ENCODE measurements around the gene RGL1.

The RGL1 gene

DNA sequence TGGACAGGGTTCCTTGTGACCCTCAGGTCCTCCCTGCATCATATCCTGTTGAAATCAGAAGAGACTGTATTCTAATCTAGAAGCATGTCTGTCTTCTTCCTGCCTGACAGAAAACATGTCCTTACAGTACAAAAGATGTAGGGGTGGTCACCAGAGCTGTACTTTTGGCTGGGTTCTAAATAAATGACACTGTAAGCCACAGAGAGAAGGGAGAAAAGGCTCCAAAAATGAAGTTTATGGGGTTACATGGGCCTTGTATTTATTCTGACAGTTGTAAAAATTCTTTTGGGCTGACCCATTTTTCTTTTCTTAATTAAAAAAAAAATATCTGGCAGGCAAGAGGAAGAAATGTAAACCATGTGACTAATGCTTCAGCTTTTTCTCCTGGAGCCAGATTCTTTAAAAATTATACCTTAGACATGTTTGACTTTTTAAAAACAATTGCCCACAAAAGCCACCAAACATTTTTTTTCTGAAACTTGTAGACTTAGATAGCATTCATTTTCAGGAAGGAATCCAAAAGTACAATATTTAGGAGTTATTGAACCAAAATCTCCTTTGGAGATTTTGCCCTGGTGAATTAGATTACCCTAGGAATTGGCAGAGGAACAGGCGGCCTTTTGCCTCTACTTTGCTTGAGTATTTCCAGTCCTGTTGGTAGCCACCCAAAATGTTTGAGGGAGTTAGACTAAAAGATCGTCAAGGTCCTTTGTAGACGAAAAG, 17.1 kb downstream of the RGL1 start:
- DNase-seq (ENCODE audit: low read depth in 2 of 2) = no peak

- DNase-seq (ENCODE audit: low read depth in 2 of 2) = no peak
Measured at GRCh38 chr1:183824291-183824690, 19.4 kb downstream of the RGL1 start.

DNA sequence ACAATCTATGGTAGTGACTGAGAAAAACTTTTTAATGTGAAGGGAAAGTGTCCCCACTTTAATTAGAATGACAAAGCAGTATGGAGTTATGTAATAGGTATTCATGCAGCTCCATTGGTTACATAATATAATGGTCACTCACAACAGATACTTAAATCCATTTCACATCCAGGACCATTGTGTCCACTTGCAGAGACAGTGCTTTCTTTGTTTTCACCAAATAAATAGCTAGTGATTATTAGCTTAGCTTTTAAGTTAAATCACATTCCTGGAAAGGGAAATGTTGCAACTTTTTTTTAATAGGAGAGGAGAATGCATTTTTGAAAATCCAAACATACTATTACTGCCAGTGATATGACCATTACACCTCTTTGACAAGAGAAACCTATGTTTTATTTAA, 22.9 kb downstream of the RGL1 start:
- no peak for DNase-seq (ENCODE audit: low read depth in 2 of 2)

- no peak for DNase-seq (ENCODE audit: low read depth in 2 of 2)
Measured at GRCh38 chr1:183830389-183830788, 25.5 kb downstream of the RGL1 start.

DNA sequence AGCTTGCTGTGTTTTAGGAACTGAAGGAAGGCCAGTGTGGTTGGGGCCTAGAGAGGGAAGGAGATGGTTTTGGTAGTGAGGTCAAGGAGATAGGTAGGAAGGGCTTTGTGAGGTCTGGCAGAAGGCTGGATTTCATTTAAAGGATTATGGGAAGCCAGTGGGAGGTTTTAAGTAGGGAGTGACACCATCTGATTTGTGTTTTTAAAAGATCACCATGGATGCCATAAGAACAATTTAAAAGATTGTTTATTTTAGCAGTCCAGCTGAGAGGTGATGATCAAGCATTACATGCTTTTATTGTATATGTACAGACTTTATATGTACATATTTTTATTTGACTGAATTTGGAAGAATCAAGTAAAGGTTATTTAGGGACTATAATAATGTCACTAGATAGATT, 26.4 kb downstream of the RGL1 start:
- no peak for DNase-seq (ENCODE audit: low read depth in 2 of 2)

DNA sequence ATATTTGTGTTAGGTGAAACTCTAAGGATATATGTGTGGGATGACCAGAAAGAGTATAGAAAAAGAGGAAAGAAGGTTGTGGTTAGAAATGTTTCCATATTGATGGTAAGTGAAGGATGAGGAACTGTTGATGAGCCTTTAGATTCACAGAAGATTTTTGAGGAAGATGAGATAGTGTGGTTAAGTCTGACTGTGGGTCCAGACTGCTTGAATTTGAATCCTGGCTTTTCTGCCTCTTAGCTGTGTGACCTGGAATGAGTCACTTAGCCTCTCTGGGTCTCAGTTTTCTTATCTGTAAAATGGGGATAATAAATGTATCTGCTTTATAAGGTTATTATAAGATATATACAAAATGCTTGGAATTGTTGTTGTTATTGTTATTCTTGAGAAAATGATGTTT, 27.5 kb downstream of the RGL1 start:
- no peak for DNase-seq (ENCODE audit: low read depth in 2 of 2)

DNA sequence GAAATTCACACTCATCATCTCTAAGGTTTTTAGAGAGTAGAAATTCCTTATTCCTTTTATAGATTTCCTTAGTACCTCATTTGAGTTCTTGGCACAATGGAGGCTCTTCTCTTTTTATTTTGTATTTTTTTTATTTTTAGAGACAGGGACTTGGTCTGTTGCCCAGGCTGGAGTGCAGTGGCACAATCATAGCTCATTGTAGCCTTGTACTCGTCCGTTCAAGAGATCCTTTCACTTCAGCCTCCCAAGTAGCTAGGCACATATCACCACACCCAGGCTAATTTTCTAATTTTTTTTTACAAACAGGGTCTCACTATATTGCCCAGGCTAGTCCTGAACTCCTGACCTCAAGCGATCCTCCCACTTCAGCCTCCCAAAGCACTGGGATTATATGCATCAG, 29.6 kb downstream of the RGL1 start:
- DNase-seq (ENCODE audit: low read depth in 2 of 2) = no peak

DNA sequence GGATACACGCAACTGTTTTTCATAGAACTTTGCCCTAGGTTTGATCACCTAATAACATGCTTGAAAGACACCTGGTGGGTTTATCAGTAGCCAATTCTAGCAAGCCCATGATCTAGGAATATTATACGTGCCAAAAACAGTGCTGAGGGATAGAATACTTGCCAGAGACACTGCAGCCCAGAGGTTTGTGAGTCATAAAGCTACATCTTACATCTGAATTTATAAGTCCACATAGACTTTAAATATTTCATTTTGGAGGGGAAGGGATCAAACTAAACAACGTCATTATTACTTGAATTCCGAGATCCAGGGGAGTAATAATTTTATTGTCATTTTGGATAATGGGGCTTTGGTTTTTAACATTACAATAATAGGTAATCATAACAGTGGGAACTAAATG, 31.7 kb downstream of the RGL1 start:
- no peak for DNase-seq (ENCODE audit: low read depth in 2 of 2)

DNA sequence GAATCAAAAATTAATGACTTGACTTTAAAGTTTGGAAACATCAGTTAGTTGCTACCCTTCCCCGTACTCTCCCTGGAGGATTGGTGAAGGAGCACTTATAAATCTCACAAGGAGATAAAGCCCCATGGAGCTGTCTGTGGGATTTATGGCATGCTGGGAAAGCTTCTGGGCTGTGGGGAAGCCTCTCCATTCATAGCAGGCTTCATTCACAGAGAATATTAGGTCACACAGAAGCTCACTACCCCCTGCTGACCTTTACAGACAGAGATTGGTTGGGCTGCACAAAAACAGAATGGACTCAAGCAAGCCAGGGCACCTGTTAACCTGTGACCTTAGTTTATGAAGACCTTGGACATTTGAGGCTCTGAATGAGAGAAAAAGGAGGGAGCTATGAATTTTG, 32.1 kb downstream of the RGL1 start:
- no peak for DNase-seq (ENCODE audit: low read depth in 2 of 2)

DNA sequence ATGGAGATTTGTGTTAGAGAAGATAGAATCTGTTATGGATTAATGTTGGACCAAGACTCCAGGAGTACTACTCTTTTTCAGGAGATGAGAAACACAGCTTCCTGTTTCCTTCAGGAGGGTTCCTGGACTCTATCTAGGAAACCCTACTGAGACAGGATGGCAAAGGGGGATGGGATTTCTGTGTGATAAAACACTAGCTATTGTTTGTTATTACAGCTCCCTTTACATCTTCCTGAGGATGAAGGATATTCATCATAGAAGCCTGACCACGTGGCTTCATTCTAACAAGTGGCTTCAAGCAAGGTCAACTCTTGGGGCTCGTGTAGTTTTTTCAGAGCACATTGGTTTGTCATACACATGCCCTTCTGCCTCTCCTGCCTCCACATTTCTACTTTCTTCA, 33.3 kb downstream of the RGL1 start:
- no peak for DNase-seq (ENCODE audit: low read depth in 2 of 2)

GRCh38 chr1:183840140-183840539, 35.2 kb downstream of the RGL1 start:
- no peak for DNase-seq (ENCODE audit: low read depth in 2 of 2)

DNA sequence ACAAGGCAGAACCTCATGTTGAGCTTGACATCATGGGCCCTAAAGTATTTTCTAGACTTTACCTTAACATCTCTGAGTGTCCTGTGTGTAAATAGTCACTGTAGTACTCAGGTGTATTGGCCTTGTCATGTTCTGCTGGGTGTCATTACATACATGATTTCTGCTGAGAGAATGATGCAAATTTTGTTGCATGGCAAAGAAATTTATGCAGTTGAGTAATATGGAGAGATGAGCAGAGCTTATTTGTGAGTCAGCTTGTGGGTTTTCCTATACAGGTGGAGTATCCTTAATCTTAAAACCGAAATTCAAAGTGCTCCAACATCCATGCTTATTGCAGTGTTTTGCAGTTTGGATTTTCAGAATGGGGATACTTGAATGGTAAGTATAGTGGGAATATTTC, 36.6 kb downstream of the RGL1 start:
- DNase-seq (ENCODE audit: low read depth in 2 of 2) = no peak

GRCh38 chr1:183841950-183842794, 37.3 kb downstream of the RGL1 start:
- no peak for DNase-seq (ENCODE audit: low read depth in 2 of 2)

- no peak for DNase-seq (ENCODE audit: low read depth in 2 of 2)
Measured at GRCh38 chr1:183842795-183843144, 37.9 kb downstream of the RGL1 start.

GRCh38 chr1:183844806-183845205, 39.9 kb downstream of the RGL1 start:
- no peak for DNase-seq (ENCODE audit: low read depth in 2 of 2)

GRCh38 chr1:183845681-183846080, 40.8 kb downstream of the RGL1 start:
- DNase-seq (ENCODE audit: low read depth in 2 of 2) = no peak

DNA sequence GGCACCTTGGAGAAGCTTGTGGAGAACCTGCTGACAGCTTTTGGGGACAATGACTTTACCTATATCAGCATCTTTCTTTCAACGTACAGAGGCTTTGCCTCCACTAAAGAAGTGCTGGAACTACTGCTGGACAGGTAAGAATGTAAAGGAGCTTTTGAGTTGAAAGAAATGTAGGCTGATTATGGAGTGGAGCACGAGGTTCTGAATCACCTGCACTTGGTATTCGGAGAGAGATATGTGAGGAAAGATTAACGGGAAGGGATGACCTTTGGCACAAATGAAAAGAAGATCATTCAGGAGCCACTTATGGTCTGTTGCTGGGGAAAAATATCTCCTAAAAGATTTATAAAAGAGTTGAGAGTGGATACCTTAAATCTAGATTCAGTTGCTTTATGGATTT, 42.7 kb downstream of the RGL1 start:
- DNase-seq (ENCODE audit: low read depth in 2 of 2) = no peak

DNA sequence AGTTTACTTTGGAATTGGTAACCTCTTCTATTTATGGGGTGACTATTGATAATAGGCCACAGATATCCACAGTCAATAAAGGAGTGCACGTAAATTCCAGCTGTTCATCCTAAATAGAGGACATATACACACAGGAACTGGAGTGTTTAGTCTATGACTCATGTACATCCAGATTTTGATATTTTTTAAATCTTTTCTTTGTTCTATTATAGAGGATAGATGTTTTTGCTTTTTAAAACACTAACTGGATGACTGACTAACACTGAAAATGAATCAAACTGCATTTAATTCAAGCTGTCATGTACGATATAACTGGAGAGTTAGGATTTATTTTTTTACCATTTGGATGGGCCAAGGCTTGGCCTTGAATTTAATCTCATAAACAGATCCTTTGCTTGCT, 45.9 kb downstream of the RGL1 start:
- DNase-seq (ENCODE audit: low read depth in 2 of 2) = no peak

DNA sequence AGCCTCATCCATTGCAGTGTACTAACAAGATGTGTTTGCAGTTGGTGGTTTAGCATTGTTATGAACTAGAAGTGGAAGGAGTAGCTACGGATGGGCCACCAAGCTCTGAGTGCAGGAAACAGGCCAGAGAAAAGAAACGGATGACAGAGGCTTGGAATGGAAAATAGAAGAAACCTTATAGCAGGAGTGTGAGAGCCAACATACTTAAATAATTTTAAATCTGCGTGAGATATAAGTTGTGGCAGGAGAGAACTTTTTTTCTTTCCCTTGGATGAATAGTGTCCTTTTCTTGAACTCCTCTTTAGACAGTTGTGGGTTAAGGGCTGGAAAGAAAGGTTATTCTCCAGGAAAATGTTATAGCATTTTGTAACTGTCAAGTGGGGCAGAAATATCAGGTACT, 54.2 kb downstream of the RGL1 start:
- DNase-seq (ENCODE audit: low read depth in 2 of 2) = no peak

DNA sequence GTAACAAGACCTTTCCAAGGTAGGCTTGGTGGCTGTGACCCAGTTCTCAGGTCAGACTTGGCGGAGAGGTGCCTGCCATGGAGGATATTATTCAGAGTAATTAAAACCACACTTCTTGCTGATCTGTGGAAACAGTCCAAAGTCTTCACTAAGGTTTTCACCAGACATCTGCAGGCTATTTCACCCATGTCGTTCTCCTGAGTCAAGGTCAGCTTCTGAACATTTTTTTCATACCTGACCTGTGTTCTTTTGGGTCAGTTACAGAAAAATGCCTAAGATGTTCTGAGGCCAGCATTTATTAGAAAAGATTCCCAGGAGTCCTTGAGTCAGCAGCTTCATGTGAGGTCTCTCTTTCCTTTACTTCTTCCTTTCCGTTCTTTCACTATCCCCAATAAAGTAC, 54.9 kb downstream of the RGL1 start:
- DNase-seq (ENCODE audit: low read depth in 2 of 2) = no peak

- DNase-seq (ENCODE audit: low read depth in 2 of 2) = no peak
Measured at GRCh38 chr1:183862967-183863366, 58.0 kb downstream of the RGL1 start.

DNA sequence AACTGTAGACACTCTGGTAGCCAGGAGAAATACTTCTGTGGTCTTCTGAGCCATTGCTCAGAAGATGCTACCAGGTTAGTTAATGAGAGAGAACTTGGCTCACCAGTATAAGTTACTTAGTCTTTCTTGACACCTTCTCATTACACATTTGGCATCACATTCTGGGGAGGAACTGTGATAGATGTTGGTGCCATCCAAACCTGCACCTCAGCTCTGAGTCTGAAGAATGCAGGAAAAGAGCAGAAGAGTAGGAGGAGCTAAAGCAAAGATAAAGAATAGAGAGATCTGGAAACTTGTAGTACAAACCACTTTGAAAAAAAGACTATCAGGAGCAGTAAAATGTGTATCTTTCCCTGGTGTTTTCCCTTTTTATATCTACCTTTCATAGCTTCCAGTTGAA, 58.9 kb downstream of the RGL1 start:
- no peak for DNase-seq (ENCODE audit: low read depth in 2 of 2)

GRCh38 chr1:183864611-183865010, 59.7 kb downstream of the RGL1 start:
- DNase-seq (ENCODE audit: low read depth in 2 of 2) = no peak

DNA sequence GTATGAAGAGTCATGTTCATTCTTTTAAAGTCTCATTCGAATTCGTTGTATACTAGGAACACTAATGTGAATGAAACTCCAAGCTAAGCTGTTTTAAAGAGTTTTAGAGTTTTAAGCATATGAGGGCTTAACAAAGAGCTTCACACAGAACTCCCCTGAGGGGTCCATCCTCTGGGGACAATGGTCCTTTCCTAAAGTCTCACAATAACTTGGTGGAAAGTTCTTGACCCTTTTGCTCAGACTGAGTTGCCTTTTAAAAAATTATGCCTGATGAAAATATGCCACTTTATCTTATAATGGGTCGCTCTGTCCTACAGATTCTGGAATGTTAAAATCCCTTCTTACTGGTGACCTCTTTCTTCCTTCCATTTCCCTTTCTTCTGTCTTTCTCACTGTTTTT, 64.3 kb downstream of the RGL1 start:
- DNase-seq (ENCODE audit: low read depth in 2 of 2) = no peak
